AG09309 (cell line): Measurements from ENCODE around the gene PDIA6.

Source experiments
- DNase-seq: peaks from one replicate; pipeline ENCODE4 v3.0.0-alpha.2; 2010; ENCODE audit warnings: low read depth
- H3K4me3 ChIP-seq: 2 replicates; pipeline ENCODE4 v1.5.1; 2011; ENCODE audit warnings: mild to moderate bottlenecking, low read depth, low read length, moderate library complexity; ENCODE audit not compliant: control insufficient read depth
- CTCF ChIP-seq: IDR thresholded peaks from 2 replicates; pipeline ENCODE4 v1.5.1; 2011; ENCODE audit warnings: mild to moderate bottlenecking, low read depth, low read length, inconsistent platforms; ENCODE audit not compliant: insufficient read depth, control insufficient read depth; ENCODE audit errors: missing control alignments

Gene PDIA6

GRCh38 chr2:10772868-10773215, 39.7 kb downstream of the PDIA6 start:
- no peak for DNase-seq
- TF ChIP-seq CTCF: no peak
- H3K4me3 ChIP-seq: no peak overlapping the region

- no peak for DNase-seq
- no peak for TF ChIP-seq CTCF
- H3K4me3 ChIP-seq: no peak overlapping the region
These were observed 40.3 kb downstream of the PDIA6 start for GRCh38 chr2:10772201-10772867.

GRCh38 chr2:10771786-10772185, 40.8 kb downstream of the PDIA6 start:
- TF ChIP-seq CTCF: no peak
- DNase-seq: no peak
- no peak overlapping the region for H3K4me3 ChIP-seq

- H3K4me3 ChIP-seq: no peak overlapping the region
- TF ChIP-seq CTCF: no peak
- no peak for DNase-seq
These were observed 41.4 kb downstream of the PDIA6 start for GRCh38 chr2:10770956-10771750.

GRCh38 chr2:10768063-10768507, 44.5 kb downstream of the PDIA6 start:
- no peak for TF ChIP-seq CTCF
- DNase-seq: no peak
- H3K4me3 ChIP-seq: no peak overlapping the region

GRCh38 chr2:10765914-10766313, 46.7 kb downstream of the PDIA6 start:
- no peak for TF ChIP-seq CTCF
- DNase-seq: no peak

More at GRCh38 chr2:10765914-10766313, 46.7 kb downstream of the PDIA6 start:
- no peak overlapping the region for H3K4me3 ChIP-seq
